ENCODE data around the gene AGPAT3. TPM values are rescaled to one million over a fixed set of nuclear protein-coding genes. Genes with fewer than 3 reads are reported as not detected.

The AGPAT3 gene
- total and polyA plus RNA-seq, 8 donors: 9.9 to 83.1 (median 36.7) TPM

- no peak overlapping the region for H3K27ac ChIP-seq
Measured at GRCh38 chr21:43953021-43953420, 88.0 kb downstream of the AGPAT3 start.

GRCh38 chr21:43954042-43954441, 89.0 kb downstream of the AGPAT3 start:
- DNase-seq: no peak
- H3K27ac ChIP-seq: no peak overlapping the region
- no peak overlapping the region for H3K4me3 ChIP-seq
- peaks cover 0 to 6% (median 4%) of the 10 kb centered on the region in 4 donors for H3K9me3 ChIP-seq
- intact Hi-C loops (cut with DNase I; ENCODE audit: low total_unique reads): no loop called here
- WGBS, 5 donors: 80 to 87% (median 82%) methylated on average over 11 of the region's 11 CpGs
- H3K4me1 ChIP-seq: peaks cover 0 to 30% (median 12%) of the 10 kb centered on the region in 4 donors
- peaks cover 0 to 32% (median 19%) of the 10 kb centered on the region in 4 donors for H3K36me3 ChIP-seq
- no peaks in the 10 kb centered on the region for H3K27me3 ChIP-seq
- TF ChIP-seq POLR2A (IDR thresholded peaks at IDR 0.05) (no peak), POLR2AphosphoS5 (IDR thresholded peaks at IDR 0.05) (no peak), EP300 (IDR thresholded peaks at IDR 0.05) (no peak), CTCF (IDR thresholded peaks at IDR 0.05) (no peak)

More at GRCh38 chr21:43953021-43953420, 88.0 kb downstream of the AGPAT3 start:
- H3K4me1 ChIP-seq: peaks cover 0 to 30% (median 12%) of the 10 kb centered on the region in 4 donors
- H3K9me3 ChIP-seq: peaks cover 0 to 16% (median 11%) of the 10 kb centered on the region in 4 donors
- no peak for TF ChIP-seq CTCF (IDR thresholded peaks at IDR 0.05)
- DNase-seq: no peak
- H3K27me3 ChIP-seq: no peaks in the 10 kb centered on the region
- peaks cover 0 to 42% (median 27%) of the 10 kb centered on the region in 4 donors for H3K36me3 ChIP-seq
- WGBS, 5 donors: 88 to 93% (median 89%) methylated on average over 17 of the region's 17 CpGs
- H3K4me3 ChIP-seq: no peak overlapping the region
- intact Hi-C loops (cut with DNase I; ENCODE audit: low total_unique reads): no loop called here

DNA sequence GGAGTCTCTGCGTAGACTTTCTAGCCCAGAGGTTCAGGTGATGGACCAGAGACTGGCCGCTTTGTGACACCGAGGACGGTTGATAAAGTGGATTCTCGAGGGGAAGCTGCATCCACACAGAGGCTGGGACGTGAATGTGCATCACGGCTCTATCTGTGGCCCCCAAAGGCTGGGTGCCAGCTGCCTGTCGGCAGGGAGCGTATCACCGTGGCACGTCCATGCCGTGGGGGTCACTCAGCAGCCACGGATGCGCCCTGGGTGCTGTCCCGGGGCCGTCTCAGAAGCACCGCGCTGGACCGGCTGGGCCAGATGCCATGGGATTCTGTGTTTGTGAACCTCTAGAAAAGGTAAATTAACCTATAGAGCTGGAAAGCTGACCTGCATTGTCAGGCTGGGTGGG, 89.9 kb downstream of the AGPAT3 start:
- WGBS, 5 donors: 90 to 96% (median 93%) methylated on average over 12 to 19 of the region's 19 CpGs
- TF ChIP-seq POLR2AphosphoS5 (IDR thresholded peaks at IDR 0.05) (no peak), CTCF (IDR thresholded peaks at IDR 0.05) (no peak), EP300 (IDR thresholded peaks at IDR 0.05) (no peak), POLR2A (IDR thresholded peaks at IDR 0.05) (no peak)
- DNase-seq: no peak

DNA sequence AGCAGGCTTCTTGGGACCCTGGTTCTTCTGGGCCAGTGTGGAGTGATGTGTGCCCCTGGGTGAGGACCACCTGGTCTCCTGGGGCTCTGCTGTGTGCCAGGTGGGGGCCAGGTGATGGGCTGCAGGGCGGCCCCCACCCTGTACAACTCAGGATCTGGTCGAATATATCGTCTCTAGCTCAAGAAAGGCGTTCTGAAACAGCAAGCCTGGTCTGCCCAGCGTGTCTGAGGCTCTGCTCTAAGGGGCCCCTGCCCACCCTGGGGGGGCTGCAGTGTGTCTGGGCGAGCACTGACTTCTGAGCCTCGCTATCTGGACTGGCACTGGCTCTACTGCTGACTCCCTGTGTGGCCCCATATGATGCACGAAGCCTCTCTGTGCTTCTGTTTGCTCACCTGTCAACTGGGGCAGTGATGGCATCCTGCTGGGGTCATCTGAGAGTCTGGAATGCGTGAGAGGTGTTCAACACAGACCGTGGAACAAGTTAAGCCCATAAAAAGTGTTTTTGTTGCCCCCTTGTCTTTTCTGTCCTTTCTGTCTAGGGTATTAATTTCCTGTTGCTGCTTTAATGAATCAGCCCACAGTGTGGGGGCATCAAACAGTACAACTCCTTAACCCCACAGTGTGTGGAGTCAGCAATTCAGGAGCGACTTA, 91.1 kb downstream of the AGPAT3 start:
- intact Hi-C loops (cut with DNase I; ENCODE audit: low total_unique reads): no loop called here

More for the DNA sequence above, 89.9 kb downstream of the AGPAT3 start:
- Histone ChIP-seq H3K27me3 (no peaks in the 10 kb centered on the region), H3K4me1 (peaks cover 0 to 30% (median 12%) of the 10 kb centered on the region in 4 donors), H3K4me3 (no peak overlapping the region), H3K27ac (no peak overlapping the region), H3K9me3 (no peaks in the 10 kb centered on the region), H3K36me3 (peaks cover 0 to 31% (median 22%) of the 10 kb centered on the region in 4 donors)
- intact Hi-C loops (cut with DNase I; ENCODE audit: low total_unique reads): no loop called here

More for the DNA sequence above, 91.1 kb downstream of the AGPAT3 start:
- H3K27ac ChIP-seq: no peak overlapping the region
- no peaks in the 10 kb centered on the region for H3K9me3 ChIP-seq
- no peak for TF ChIP-seq EP300 (IDR thresholded peaks at IDR 0.05)
- no peak for TF ChIP-seq POLR2AphosphoS5 (IDR thresholded peaks at IDR 0.05)
- TF ChIP-seq POLR2A (IDR thresholded peaks at IDR 0.05): no peak
- no peak for TF ChIP-seq CTCF (IDR thresholded peaks at IDR 0.05)
- 70 to 82% (median 79%) methylated on average over 9 to 11 of the region's 11 CpGs for WGBS, 5 donors
- peaks cover 8 to 34% (median 24%) of the 10 kb centered on the region in 4 donors for H3K36me3 ChIP-seq
- H3K4me3 ChIP-seq: no peak overlapping the region
- no peak for DNase-seq
- H3K4me1 ChIP-seq: peaks cover 0 to 30% (median 12%) of the 10 kb centered on the region in 4 donors
- no peaks in the 10 kb centered on the region for H3K27me3 ChIP-seq
